ENCODE results near the gene CYB561A3.

GRCh38 chr11:61305417-61305816 lies 56.3 kb downstream of the CYB561A3 start:
- TF ChIP-seq MAZ (IDR thresholded peaks at IDR 0.05; ENCODE audit: borderline replicate concordance, low read depth, low read length) (no peak), CTCF (IDR thresholded peaks at IDR 0.05) (no peak), JUNB (IDR thresholded peaks at IDR 0.05) (no peak), CEBPB (IDR thresholded peaks at IDR 0.05) (no peak)

Data from A549 (cell line).